ENCODE measurements around the gene PDE1A. TPM values are rescaled to one million over a fixed set of nuclear protein-coding genes. Genes with fewer than 3 reads are reported as not detected.

PDE1A gene
- total RNA-seq, 1 donor from 2014 or later = 7.1 TPM

DNA sequence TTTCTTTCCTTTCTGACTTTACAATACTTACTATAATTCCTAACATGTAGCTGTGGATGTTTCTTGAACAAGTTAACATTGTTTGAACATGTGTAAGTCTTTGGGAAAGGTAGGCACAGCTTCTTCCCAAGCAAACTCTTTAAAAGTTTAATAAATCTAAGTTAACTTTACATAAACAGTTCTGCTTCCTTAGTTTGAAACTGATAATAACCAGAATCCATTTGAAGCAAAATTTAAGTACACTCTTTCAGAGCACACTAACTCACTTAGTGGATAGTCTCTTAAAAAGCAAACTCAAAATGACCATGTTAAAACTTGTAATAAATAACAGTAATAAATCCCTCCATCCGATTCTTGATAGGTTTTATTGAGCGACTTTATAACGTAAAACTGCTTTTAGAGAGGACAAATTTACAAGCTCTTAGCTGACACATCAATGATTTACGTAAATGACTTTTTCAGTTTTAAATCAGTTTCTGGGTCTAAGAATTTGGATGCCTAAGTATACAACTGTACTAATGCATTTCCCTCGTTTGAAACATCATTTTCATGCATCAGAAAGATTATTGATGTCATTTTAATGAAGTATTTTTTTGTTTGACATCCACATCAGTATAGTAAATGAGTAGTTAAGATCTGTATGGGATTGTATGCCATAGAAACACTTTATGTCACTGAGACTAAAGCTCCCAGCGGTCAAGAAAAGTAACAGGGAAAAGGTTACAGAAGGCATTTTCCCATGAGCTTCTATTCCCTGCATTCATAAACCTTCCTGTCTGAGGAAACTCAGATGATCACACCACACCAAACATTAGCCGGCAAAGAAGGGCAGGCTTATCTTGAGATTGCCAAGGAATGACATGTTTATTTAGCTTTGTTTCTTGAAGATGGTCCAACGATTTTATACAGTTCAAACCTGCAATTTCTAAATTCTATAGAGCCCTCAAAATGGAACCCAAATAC is 67.5 kb downstream of the PDE1A start:
- no peak for DNase-seq (ENCODE audit: low spot score)

DNA sequence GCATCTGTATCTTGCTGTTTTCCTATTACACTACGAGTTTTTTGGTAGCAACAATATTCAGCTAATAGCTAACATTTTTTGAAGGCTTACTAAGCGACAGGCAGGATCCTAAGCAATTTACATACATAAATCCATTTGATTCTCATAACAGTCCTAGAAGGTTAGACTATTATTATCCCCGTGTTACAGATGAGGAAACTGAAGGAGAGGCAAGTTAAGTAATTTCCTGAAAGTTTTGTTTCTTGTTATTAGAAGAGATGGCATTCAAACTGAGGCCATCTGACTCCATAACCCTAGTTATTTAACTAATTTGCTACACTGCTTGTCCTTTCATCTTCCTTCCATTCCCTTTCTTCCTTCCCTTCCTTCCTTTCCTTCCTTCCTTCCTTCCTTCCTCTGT is 68.2 kb downstream of the PDE1A start:
- no peak for DNase-seq (ENCODE audit: low spot score)

DNA sequence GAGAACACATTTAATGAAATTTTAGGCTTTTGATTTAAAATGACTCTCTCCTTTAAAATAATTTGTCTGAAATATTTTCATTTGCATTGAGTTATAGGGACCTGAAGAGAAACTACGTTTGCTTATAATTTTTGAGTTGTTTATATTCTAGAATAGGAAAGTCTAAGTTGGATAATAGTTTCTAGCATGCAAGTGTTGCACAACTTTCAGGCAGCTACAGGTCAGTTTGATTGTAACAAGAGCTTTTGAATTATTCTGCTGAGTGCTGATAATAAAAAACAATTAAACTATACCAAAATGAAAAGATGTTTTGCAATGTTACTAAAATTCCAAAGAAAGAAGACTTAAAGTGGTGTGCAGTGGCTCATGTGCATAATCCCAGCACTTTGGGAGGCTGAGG is 71.0 kb downstream of the PDE1A start:
- DNase-seq (ENCODE audit: low spot score) = no peak

DNA sequence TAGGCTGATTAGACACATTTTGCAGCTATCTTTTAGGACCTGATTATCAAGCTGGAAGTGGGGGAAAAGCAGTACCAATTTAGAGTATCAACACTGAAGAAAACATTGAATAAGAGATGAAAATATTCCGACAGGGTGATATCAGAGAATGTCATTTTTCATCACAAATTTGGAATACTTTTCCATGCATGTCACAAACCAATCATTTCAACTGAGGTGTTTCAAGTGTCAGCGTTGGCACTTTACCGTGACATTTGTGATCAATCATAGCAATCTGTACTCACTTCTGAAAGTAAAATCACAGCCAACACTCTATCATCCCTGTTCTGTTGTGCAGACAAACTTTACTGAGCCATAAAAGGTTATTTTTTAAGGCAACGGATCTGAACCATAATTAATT is 75.4 kb downstream of the PDE1A start:
- DNase-seq (ENCODE audit: low spot score) = no peak

DNA sequence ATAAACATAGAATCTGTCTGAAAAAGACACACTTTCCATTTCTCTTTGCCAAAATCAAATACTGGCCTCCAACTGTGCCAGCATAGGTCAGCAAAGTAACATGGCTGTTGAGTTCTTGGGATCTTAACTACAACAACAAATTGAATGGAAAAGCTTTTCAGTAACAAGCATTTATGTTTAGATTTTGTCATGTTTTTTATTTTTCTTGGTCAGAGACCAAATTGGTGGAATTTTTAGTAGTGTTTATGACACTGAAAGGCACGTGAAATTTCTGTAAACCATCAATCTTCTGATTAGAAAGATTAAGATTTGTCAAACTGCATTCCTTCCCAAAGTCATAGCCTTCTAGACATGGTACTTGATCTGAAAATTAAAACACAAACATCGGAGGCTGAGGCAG is 77.6 kb downstream of the PDE1A start:
- no peak for DNase-seq (ENCODE audit: low spot score)

DNA sequence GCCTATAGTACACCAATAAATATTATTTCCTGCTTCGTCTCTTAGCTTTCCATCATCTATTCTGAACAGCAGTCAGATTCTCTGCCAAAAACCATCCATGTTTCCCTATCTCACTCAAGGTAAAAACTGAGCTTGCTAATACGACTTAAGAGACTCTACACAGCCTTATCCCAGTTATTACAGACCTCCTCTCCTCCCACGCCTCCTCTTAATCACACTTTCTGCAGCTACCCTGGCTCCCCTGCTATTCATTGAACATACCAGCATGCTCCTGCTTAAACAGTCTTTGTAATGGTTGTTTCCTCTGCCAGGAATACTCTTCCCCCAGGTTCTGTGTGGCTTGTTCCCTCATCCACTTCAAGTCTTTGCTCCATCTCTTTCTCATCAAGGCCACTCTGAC is 81.5 kb downstream of the PDE1A start:
- no peak for DNase-seq (ENCODE audit: low spot score)

DNA sequence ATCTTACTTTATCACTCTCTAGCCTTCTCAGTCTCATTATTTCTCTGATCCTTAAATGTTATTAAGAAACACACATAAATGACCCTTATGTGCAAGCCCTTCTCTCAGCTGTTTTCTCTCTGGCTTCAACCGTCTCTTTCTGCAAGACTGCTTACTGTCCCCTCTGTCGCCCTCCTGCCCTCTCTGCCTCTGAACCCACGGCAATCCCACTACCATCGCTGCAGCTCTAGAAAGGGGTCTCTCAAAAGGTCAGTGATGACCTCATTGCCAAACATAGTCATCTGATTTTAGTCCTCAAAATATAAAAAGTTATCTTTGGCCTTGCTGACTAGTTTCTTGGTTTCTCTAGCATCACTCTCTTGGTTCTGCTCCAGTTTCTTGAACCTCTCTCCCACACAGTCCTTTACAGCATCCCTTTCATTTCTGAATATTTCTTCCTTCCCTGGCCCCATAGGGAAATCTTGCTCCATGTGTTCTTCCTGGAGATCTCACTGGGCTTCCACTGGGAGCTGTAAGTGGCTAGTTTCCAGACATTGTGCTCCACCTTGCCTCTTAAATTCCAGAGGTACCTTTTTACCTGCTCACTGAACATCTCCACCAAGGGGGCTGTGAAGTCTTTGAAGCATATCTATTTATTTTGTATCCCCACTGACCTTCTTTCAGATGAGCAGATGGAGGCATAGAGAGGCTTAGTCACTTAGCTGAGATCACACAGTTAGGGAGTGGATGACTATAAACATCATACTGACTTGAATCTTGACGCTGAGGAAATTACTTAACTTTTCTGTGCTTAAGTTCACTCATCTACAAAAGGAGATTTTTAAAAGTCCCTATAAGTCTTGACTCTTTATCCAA is 96.2 kb downstream of the PDE1A start:
- DNase-seq (ENCODE audit: low spot score) = no peak

DNA sequence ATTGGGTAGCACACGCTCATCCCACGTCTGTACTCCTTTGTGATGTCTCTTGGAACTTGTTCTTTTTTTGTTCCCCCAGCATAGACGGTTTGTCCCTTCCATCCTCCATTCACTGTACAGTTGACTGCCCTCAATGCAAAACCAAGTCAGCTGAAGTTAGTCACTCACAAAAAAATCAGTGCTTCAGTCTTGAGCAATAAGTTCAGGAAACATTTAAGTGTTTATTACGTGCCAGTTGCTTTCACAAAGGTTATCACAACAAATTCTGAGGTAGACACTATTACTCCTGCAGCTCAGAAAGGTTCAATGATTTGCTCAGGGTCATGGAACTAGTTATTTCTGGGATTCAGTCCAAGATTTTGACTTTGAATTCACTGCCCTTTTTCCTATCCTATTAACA is 102.2 kb downstream of the PDE1A start:
- DNase-seq (ENCODE audit: low spot score) = no peak

DNA sequence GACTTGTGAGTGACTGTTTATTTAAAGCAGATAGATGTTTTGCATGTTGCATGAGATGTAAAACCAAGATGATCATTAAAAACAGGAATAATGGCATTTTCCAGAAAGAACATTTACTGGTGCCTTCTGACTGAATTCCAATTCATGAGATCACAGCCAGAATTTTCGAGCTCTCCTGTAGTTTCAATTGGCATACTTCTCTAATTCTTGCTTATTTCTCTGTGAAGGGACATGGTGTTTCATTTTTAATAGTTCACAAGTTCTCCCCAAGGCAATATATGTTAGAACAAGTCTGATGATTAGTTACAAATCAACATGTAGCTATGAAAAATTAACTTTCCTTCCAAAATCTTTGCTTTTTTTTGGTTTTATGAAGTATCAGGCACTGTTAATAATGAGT is 105.7 kb downstream of the PDE1A start:
- no peak for DNase-seq (ENCODE audit: low spot score)

DNA sequence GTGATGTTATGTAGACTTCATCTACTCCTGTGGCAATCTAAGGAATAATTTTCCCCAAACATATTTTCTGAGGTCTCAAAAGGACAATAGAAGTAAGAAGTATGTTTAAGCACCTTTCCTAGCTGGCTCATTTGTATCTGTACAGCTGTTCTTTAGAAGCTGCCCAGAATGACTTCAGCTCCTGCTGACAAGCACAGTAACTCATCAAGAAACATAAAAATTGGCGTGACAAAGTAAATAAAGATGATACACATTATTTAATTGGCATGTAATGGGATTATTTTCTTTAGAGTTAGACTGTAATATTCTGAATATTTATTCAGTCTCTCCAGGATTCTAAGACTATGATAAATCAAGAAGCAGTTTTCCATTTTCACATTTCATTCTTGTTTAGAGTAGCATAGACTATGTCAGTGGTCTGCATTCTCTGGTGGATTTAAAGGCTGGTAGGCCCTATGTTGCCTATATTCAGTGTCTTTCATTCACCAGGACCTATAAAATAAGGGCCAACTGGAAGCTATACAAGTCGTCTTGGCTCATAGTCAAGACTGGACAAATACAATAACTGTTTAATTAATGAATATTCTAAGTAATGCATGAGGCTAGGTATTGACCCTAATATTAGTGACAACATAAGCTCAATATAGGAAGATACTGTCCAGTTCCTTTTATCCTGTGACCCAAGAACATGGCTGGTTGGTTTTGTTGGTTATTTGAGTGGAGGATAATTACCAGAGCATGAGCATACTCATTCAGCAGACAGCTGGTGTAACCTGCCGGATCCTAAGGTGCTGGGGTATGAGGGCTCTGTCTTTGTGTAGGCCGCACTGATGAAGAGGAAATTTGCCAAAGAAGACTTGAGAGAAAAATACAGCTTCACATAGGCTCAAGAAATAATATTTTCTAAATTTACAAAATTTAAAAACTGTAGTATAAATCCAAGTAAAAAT is 107.0 kb downstream of the PDE1A start:
- DNase-seq (ENCODE audit: low spot score) = no peak

DNA sequence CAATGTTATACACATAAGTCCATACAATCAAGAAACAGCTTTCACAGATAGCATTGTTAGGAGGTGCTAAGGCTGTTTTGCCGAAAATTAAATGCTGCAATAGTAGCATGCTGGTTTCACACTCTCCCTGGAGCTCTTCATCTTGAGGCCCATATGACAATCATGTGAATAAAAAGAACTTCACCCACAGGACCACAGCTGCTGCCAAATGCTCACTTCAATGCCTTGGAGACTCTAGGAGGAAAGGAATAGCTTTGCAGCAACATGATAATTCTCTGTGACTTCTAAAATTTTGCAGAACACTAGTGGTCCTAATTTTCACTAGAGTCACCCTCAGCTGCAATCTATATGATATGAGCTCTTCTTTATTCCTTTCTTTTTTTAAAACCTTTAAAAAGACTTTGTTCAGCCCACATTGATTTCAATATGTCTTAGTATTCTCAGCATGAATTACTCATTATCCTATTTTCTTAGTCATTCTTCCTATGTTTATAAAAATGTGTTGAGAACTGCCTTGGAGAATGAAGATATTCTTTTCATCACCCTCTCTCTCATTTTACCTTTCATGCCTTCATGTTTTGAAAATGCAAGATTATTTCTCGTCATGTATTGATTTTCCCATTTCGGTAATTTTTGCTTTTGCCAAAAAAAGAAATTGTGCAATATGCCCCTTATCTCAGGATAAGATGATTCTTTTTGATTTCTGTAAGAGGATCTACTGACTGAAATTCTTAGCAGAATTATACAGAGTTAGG is 108.2 kb downstream of the PDE1A start:
- no peak for DNase-seq (ENCODE audit: low spot score)

DNA sequence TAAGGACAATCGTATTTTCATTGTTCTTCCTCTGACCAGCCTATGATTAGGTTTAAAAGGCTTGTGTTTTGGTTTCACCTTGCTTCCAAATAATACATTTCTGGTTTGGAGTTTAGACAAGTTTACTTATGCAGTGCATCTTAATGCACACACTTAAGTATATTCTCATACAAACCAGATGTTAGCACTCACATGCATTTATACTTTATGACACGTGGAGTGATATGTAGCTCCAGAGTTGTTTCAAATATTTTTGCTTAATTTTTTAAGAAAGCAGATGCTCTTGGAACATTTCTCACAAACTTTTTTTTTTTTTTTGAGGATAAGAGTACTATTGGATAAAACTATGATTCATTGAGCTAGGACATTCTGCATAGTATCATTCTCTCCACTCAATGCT is 109.9 kb downstream of the PDE1A start:
- no peak for DNase-seq (ENCODE audit: low spot score)

DNA sequence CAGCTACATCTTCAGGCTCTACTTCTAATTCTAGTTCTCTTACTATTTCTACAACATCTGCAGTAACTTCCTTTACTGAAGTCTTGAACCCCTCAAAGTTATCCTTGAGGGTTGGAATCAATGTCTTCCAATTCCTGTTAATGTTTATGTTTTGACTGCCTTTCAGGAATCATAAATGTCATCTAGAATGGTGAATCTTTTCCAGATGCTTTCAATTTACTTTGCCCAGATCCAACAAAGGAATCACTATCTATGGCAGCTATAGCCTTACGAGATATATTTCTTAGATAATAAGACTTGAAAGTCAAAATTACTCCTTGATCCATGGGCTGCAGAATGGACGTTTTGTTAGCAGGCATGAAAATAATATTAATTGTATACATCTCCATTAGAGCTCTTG is 123.9 kb downstream of the PDE1A start:
- DNase-seq (ENCODE audit: low spot score) = no peak

DNA sequence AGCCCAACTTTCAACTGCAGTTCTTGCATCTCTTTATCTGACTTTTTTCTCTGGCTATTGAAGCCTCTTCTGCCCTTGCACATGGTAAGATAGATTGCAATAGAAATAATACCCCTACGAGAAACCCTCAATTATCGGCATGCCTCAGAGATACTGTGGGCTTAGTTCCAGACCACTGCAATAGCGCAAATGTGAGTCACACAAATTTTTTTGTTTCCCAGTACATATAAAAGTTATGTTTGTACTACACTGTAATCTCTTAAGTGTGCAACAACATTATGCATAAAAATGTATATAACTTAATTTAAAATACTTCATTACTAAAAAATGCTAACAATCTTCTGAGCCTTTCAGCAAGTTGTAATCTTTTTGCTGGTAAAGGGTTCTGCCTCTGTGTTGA is 124.7 kb downstream of the PDE1A start:
- DNase-seq (ENCODE audit: low spot score) = no peak

DNA sequence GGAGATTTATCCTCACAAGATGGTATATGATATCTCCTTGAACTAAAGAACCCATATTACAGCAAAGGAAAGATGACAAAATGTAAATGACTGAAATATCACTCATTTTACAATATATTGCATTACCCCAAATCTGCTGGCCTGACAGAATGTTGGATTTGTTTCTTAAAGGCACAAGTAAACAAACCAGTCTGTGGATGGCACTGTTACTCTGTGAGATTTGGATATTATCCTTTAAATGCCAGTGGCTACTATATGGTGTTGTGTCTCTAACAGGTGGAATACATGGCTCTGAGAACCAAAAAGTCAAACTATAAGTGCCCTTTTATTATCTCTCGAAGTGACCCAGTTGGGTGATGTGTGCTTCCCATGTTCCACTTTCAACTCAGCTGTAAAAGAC is 125.7 kb downstream of the PDE1A start:
- DNase-seq (ENCODE audit: low spot score) = no peak

DNA sequence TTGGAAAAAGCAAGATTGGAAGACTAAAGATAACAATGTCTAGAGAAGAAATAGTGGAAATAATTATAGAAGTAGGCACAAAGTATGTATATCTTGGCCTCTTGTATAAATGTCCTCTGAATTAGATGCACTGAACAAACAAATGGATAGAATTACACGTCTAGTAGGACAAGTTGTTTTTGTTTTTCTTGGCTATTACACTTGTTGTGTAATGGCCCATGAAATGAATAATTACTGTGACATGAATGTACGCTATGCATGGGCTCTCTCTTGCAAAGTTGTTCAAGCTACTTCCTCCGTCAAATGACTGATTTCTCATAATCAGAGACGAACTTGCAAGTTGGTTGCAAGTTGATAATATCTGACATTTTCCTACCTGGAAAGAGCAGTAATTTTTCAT is 126.2 kb downstream of the PDE1A start:
- DNase-seq (ENCODE audit: low spot score) = no peak

DNA sequence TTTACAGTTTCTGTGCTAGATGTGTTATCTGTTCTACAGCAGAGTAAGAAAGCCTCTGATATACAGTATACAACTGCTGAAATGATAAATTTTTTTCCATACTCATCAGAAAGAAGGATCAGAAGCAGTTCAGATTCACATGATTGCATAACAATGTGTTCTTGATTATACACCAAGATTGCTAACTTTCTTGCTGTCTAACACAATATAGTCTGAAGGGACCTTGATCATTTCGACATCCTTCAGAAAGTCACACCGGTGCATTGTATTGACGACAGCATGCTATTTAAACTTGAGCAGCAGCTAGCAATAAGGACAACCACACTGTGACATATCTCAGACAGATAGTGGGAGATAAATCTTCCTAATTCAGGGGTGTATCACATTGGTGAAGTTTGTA is 127.2 kb downstream of the PDE1A start:
- DNase-seq (ENCODE audit: low spot score) = no peak

DNA sequence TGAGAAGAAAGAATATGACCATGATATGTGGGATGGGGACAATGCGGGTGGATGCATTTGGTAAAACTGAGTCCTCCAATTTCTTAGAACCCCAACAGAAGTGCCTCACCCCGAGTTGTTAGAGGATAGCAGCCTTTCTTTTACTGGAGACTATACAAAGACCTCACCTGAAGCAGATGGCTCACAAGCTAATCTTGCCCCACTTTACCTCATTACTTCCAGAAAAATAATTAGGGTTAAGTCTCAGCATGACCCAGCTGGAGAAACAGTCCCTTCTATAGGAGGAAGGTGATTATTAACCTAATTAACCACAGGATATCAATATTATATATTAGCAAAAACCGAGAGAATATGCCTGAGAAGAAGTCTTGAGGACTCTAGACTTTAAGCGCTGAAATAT is 128.4 kb downstream of the PDE1A start:
- no peak for DNase-seq (ENCODE audit: low spot score)

DNA sequence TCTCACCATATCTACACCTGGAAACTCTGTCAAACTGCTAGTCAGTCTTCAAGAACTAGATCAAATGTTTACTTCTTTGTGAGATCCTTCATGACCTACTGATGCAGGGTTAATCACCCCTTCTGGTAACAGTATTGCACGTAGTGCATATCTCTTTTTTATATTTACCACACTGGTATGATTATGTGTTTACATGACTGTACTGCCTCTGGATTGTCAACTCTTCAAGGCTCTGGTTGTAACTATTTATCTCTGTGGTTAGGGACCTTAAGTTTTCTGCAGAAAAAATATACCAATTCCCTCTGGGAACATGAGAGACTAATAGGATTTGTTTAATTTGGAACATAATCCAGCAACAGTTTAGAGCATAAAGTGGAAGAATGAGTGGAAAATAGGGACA is 135.5 kb downstream of the PDE1A start:
- no peak for DNase-seq (ENCODE audit: low spot score)

DNA sequence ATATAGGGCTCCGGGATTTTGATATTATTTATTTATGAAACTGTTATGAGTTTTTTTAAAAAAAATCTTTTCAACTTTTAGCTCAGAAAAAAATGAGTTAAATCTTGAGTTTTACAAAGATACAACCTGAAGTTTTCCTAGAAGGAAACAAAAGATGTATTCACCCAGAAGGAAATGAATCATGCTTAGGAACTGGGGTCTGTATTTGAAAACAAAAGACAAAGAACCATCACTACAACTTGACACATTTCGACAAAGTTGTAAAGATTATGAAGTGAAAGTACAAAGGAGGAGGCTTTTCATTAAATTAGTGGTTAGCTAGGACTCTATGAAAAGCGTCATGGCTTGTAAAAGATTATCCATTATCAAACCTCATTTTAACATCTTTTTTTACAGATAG is 143.3 kb downstream of the PDE1A start:
- DNase-seq (ENCODE audit: low spot score) = no peak

DNA sequence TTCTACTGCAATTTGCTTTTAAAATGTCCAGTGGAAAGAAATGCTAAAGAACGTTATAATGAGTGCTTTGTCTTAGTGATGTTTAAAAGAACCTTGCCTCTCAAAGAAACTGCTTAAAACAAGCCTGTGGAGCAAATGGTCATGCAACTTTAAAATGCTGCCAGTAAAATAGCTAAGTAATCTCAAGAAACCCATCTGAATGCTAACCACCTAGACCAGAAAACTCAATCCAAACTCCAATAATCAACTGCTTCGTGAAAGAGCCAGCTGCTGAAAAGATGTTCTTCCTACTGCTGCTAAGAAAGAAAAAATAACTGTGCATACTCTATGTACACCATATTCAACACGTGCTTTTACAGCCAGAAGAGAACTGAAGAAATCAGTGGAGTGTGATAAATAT is 145.6 kb downstream of the PDE1A start:
- DNase-seq (ENCODE audit: low spot score) = no peak

Data from mesenteric fat pad (tissue), 1 donor.